Endometrial microvascular endothelial cells (primary cell): ENCODE data around the gene RPS6KA1. TPM values are rescaled to one million over a fixed set of nuclear protein-coding genes. Genes with fewer than 3 reads are reported as not detected.

Experiments used
- total RNA-seq: library from RNA; depleted of rRNA; stranded (reverse); fragments of >200 nt; gene quantifications from one replicate; pipeline ENCODE4 v1.2.3, GENCODE V29; 2015; ENCODE audit errors: inconsistent ontology term

The RPS6KA1 gene
- total RNA-seq, 1 donor from 2014 or later = 31.8 TPM

Other genes starting within 250 kb of the RPS6KA1 start
- 165 TPM for gene SH3BGRL3, start 249.7 kb upstream of the RPS6KA1 start, total RNA-seq
- 2.6 TPM for gene UBXN11, start 223.1 kb upstream of the RPS6KA1 start, total RNA-seq
- not detected for gene CD52, start 211.8 kb upstream of the RPS6KA1 start, total RNA-seq
- gene CRYBG2, start 175.6 kb upstream of the RPS6KA1 start, total RNA-seq = not detected
- gene ZNF683, start 157.0 kb upstream of the RPS6KA1 start, total RNA-seq = not detected
- not detected for gene LIN28A, start 118.9 kb upstream of the RPS6KA1 start, total RNA-seq
- gene DHDDS, start 97.4 kb upstream of the RPS6KA1 start, total RNA-seq = 65.2 TPM
- 460 TPM for gene HMGN2, start 57.3 kb upstream of the RPS6KA1 start, total RNA-seq
- gene ARID1A, start 166.3 kb downstream of the RPS6KA1 start, total RNA-seq = 28.4 TPM